BLaER1 treated with 17β-estradiol and CSF1 and Interleukin-3, amounts not matched to agents 10 nM and 100 nM (cell line): ENCODE data around the gene GABRR3.

Experiments used
- H3K27ac ChIP-seq, 11 experiments: shearing (Covaris generic); formaldehyde crosslinking; 2 replicates each; pipeline ENCODE4 v1.8.1; 2022
- H3K27me3 ChIP-seq, 11 experiments: shearing (Covaris generic); formaldehyde crosslinking; 2 replicates each; pipeline ENCODE4 v1.8.1; 2022
- H3K36me3 ChIP-seq, 11 experiments: shearing (Covaris generic); formaldehyde crosslinking; 2 replicates each; pipeline ENCODE4 v1.8.1; 2022
- H3K4me1 ChIP-seq, 10 experiments: shearing (Covaris generic); formaldehyde crosslinking; 2 replicates each; pipeline ENCODE4 v1.8.1; 2022
- H3K4me2 ChIP-seq, 11 experiments: shearing (Covaris generic); formaldehyde crosslinking; 2 replicates each; pipeline ENCODE4 v1.8.1; 2022
- H3K4me3 ChIP-seq, 10 experiments: shearing (Covaris generic); formaldehyde crosslinking; 2 replicates each; pipeline ENCODE4 v1.8.1; 2022
- H3K9ac ChIP-seq, 11 experiments: shearing (Covaris generic); formaldehyde crosslinking; 2 replicates each; pipeline ENCODE4 v1.8.1; 2022
- H3K9me3 ChIP-seq, 11 experiments: shearing (Covaris generic); formaldehyde crosslinking; replicated peaks in 1 of 11; 2 replicates each; pipeline ENCODE4 v1.8.1; 2022
- H4K20me1 ChIP-seq, 11 experiments: shearing (Covaris generic); formaldehyde crosslinking; 2 replicates each; pipeline ENCODE4 v1.8.1; 2022
- Cebpa-rat ChIP-seq, 11 experiments: shearing (Covaris generic); IDR thresholded peaks; 2 replicates each; pipeline ENCODE4 v1.8.1; 2022

GABRR3 gene

DNA sequence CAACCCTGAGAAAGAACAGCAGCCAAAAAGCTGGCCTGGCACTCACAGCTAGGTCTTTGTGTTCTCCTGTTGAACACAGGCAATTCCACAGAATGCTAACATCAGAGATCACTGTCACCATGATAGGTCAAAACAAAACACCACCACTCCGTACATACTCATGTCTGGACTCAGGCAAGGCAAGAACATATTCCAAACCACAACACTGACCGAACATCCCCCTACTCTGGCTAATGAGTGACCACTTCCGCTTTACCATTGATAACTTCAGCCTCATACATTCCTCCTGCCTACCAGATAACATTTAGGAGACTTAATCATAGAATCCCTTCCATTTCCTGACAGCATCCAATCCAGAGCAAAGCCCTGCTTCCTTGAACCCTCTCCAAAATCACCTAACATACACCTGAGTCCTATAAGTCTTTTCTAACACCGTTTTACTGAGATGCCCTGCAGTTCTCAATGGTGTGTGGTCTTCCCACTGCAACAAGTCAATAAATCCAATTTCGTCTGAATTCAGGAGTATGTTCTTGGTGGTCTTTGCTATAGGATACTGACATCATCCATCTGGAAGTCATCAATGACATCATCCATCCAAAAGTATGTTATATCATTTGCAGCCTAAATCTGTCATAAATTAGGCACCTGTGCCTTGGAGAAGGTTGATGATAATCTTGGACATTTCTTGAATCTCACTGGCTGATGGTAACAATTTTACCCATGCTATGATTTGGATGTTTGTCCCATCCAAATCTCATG is 86.6 kb downstream of the GABRR3 start:
- H3K36me3 ChIP-seq: peaks cover 96 to 100% (median 99%) of the 10 kb centered on the region in 11 experiments

GRCh38 chr3:97942801-97943546 is 92.1 kb downstream of the GABRR3 start:
- Histone ChIP-seq H3K36me3 (peaks cover 61 to 98% (median 78%) of the 10 kb centered on the region in 11 experiments), H4K20me1 (peaks cover 0 to 5% (median 0%) of the 10 kb centered on the region in 11 experiments; a peak in 1 of 22 replicates), H3K9me3 (no peaks in the 10 kb centered on the region), H3K4me3 (no peak overlapping the region), H3K27ac (no peak overlapping the region), H3K27me3 (no peaks in the 10 kb centered on the region), H3K4me2 (no peak overlapping the region), H3K9ac (no peak overlapping the region), H3K4me1 (no peaks in the 10 kb centered on the region)
- no peak for TF ChIP-seq Cebpa-rat (IDR thresholded peaks at IDR 0.05)

More for the DNA sequence above, 86.6 kb downstream of the GABRR3 start:
- H3K27me3 ChIP-seq: no peaks in the 10 kb centered on the region
- H4K20me1 ChIP-seq: peaks cover 0 to 16% (median 0%) of the 10 kb centered on the region in 11 experiments; a peak in 2 of 22 replicates
- no peak overlapping the region for H3K4me3 ChIP-seq
- no peak overlapping the region for H3K9ac ChIP-seq
- no peak for TF ChIP-seq Cebpa-rat (IDR thresholded peaks at IDR 0.05)
- no peaks in the 10 kb centered on the region; a peak in 1 of 20 replicates for H3K4me1 ChIP-seq
- no peaks in the 10 kb centered on the region for H3K9me3 ChIP-seq
- H3K4me2 ChIP-seq: no peak overlapping the region
- no peak overlapping the region for H3K27ac ChIP-seq

GRCh38 chr3:97940034-97940433 is 95.1 kb downstream of the GABRR3 start:
- Histone ChIP-seq H3K36me3 (peaks cover 33 to 98% (median 60%) of the 10 kb centered on the region in 11 experiments), H3K9me3 (no peaks in the 10 kb centered on the region), H4K20me1 (no peaks in the 10 kb centered on the region), H3K27ac (no peak overlapping the region), H3K4me3 (no peak overlapping the region), H3K4me1 (no peaks in the 10 kb centered on the region), H3K9ac (no peak overlapping the region), H3K4me2 (no peak overlapping the region), H3K27me3 (no peaks in the 10 kb centered on the region)
- no peak for TF ChIP-seq Cebpa-rat (IDR thresholded peaks at IDR 0.05)

GRCh38 chr3:97939401-97939800 is 95.7 kb downstream of the GABRR3 start:
- Histone ChIP-seq H3K4me1 (no peaks in the 10 kb centered on the region), H3K27me3 (no peaks in the 10 kb centered on the region), H3K4me3 (no peak overlapping the region), H3K9me3 (no peaks in the 10 kb centered on the region), H4K20me1 (no peaks in the 10 kb centered on the region), H3K9ac (no peak overlapping the region), H3K36me3 (peaks cover 27 to 98% (median 53%) of the 10 kb centered on the region in 11 experiments), H3K27ac (no peak overlapping the region), H3K4me2 (no peak overlapping the region)
- no peak for TF ChIP-seq Cebpa-rat (IDR thresholded peaks at IDR 0.05)

- no peaks in the 10 kb centered on the region for H3K9me3 ChIP-seq
- no peak overlapping the region for H3K27ac ChIP-seq
- no peak for TF ChIP-seq Cebpa-rat (IDR thresholded peaks at IDR 0.05)
- H3K27me3 ChIP-seq: no peaks in the 10 kb centered on the region
- no peaks in the 10 kb centered on the region for H4K20me1 ChIP-seq
- no peak overlapping the region for H3K4me3 ChIP-seq
- no peak overlapping the region for H3K9ac ChIP-seq
- H3K4me1 ChIP-seq: no peaks in the 10 kb centered on the region
- peaks cover 20 to 98% (median 45%) of the 10 kb centered on the region in 11 experiments for H3K36me3 ChIP-seq
- H3K4me2 ChIP-seq: no peak overlapping the region
These were observed 96.7 kb downstream of the GABRR3 start for GRCh38 chr3:97938444-97938843.

GRCh38 chr3:97937205-97937604 is 97.9 kb downstream of the GABRR3 start:
- no peaks in the 10 kb centered on the region for H3K27me3 ChIP-seq
- no peaks in the 10 kb centered on the region for H3K4me1 ChIP-seq
- H4K20me1 ChIP-seq: no peaks in the 10 kb centered on the region
- H3K9ac ChIP-seq: no peak overlapping the region
- H3K36me3 ChIP-seq: peaks cover 8 to 98% (median 32%) of the 10 kb centered on the region in 11 experiments; a peak in 20 of 22 replicates
- H3K9me3 ChIP-seq: no peaks in the 10 kb centered on the region
- no peak overlapping the region for H3K27ac ChIP-seq
- no peak overlapping the region for H3K4me3 ChIP-seq
- H3K4me2 ChIP-seq: no peak overlapping the region
- TF ChIP-seq Cebpa-rat (IDR thresholded peaks at IDR 0.05): no peak

GRCh38 chr3:97935842-97936241 is 99.3 kb downstream of the GABRR3 start:
- no peak overlapping the region for H3K4me3 ChIP-seq
- no peaks in the 10 kb centered on the region for H3K4me1 ChIP-seq

More at GRCh38 chr3:97935842-97936241, 99.3 kb downstream of the GABRR3 start:
- H3K27ac ChIP-seq: no peak overlapping the region
- TF ChIP-seq Cebpa-rat (IDR thresholded peaks at IDR 0.05): no peak
- no peak overlapping the region for H3K9ac ChIP-seq
- H3K4me2 ChIP-seq: no peak overlapping the region
- H3K9me3 ChIP-seq: no peaks in the 10 kb centered on the region
- no peaks in the 10 kb centered on the region for H3K27me3 ChIP-seq
- peaks cover 4 to 88% (median 26%) of the 10 kb centered on the region in 11 experiments; a peak in 16 of 22 replicates for H3K36me3 ChIP-seq
- no peaks in the 10 kb centered on the region for H4K20me1 ChIP-seq
